Measurements from ENCODE around the gene F5. TPM values are rescaled to one million over a fixed set of nuclear protein-coding genes. Genes with fewer than 3 reads are reported as not detected.

The F5 gene
- polyA plus RNA-seq, 1 experiment, result not detected

- H3K27me3 ChIP-seq (ENCODE audit: control insufficient read depth, insufficient read depth, low read length), result no peaks in the 10 kb centered on the region
- no peak overlapping the region for H3K27ac ChIP-seq (ENCODE audit: low read depth, low read length)
- CTCF ChIA-PET, result interaction anchor here (0.6 kb wide), 1 partner anchor 69 kb away, joined by 7 read pairs; no protein-coding TSS in a partner anchor
- no peaks in the 10 kb centered on the region for H3K9me3 ChIP-seq (ENCODE audit: control insufficient read depth, insufficient read depth, low read length)
- TF ChIP-seq CTCF (IDR thresholded peaks at IDR 0.05; ENCODE audit: low read depth, low read length), result no peak
- H3K4me3 ChIP-seq (ENCODE audit: low read depth, low read length), result no peak overlapping the region
- DNase-seq (ENCODE audit: low read depth, low spot score), result no peak
- POLR2A ChIA-PET, result no interaction called here
These were observed 108.1 kb downstream of the F5 start for GRCh38 chr1:169478094-169478672.

GRCh38 chr1:169475806-169476387 is 110.4 kb downstream of the F5 start:
- POLR2A ChIA-PET, result no interaction called here
- no peak for TF ChIP-seq CTCF (IDR thresholded peaks at IDR 0.05; ENCODE audit: low read depth, low read length)

GRCh38 chr1:169474302-169474995 is 111.8 kb downstream of the F5 start:
- no peak overlapping the region for H3K4me3 ChIP-seq (ENCODE audit: low read depth, low read length)
- H3K27me3 ChIP-seq (ENCODE audit: control insufficient read depth, insufficient read depth, low read length), result no peaks in the 10 kb centered on the region
- ChIA-PET CTCF (no interaction called here), POLR2A (no interaction called here)
- DNase-seq (ENCODE audit: low read depth, low spot score), result no peak
- TF ChIP-seq CTCF (IDR thresholded peaks at IDR 0.05; ENCODE audit: low read depth, low read length), result no peak
- no peaks in the 10 kb centered on the region for H3K9me3 ChIP-seq (ENCODE audit: control insufficient read depth, insufficient read depth, low read length)
- no peak overlapping the region for H3K27ac ChIP-seq (ENCODE audit: low read depth, low read length)

More at GRCh38 chr1:169475806-169476387, 110.4 kb downstream of the F5 start:
- H3K27me3 ChIP-seq (ENCODE audit: control insufficient read depth, insufficient read depth, low read length), result no peaks in the 10 kb centered on the region
- H3K9me3 ChIP-seq (ENCODE audit: control insufficient read depth, insufficient read depth, low read length), result no peaks in the 10 kb centered on the region
- no peak overlapping the region for H3K4me3 ChIP-seq (ENCODE audit: low read depth, low read length)
- DNase-seq (ENCODE audit: low read depth, low spot score), result no peak
- no peak overlapping the region for H3K27ac ChIP-seq (ENCODE audit: low read depth, low read length)
- CTCF ChIA-PET, result interaction anchor here (0.5 to 1.7 kb wide), 2 partner anchors 71 to 262 kb away, joined by 6 to 7 read pairs; no protein-coding TSS in a partner anchor

- H3K27ac ChIP-seq (ENCODE audit: low read depth, low read length), result no peak overlapping the region
- H3K4me3 ChIP-seq (ENCODE audit: low read depth, low read length), result no peak overlapping the region
- CTCF ChIA-PET, result interaction anchor here (0.9 to 1.1 kb wide), 2 partner anchors 73 to 74 kb away, joined by 3 to 4 read pairs; no protein-coding TSS in a partner anchor
- no peaks in the 10 kb centered on the region for H3K27me3 ChIP-seq (ENCODE audit: control insufficient read depth, insufficient read depth, low read length)
- DNase-seq (ENCODE audit: low read depth, low spot score), result no peak
- POLR2A ChIA-PET, result no interaction called here
- H3K9me3 ChIP-seq (ENCODE audit: control insufficient read depth, insufficient read depth, low read length), result no peaks in the 10 kb centered on the region
- TF ChIP-seq CTCF (IDR thresholded peaks at IDR 0.05; ENCODE audit: low read depth, low read length), result no peak
These were observed 112.9 kb downstream of the F5 start for GRCh38 chr1:169473347-169473746.

- ChIA-PET CTCF (interaction anchor here (0.9 to 1.1 kb wide), 2 partner anchors 73 to 74 kb away, joined by 3 to 4 read pairs; no protein-coding TSS in a partner anchor), POLR2A (interaction anchor here (0.9 kb wide), 1 partner anchor 13 kb away, joined by 3 read pairs; no protein-coding TSS in a partner anchor)
- no peak for DNase-seq (ENCODE audit: low read depth, low spot score)
- Histone ChIP-seq H3K9me3 (ENCODE audit: control insufficient read depth, insufficient read depth, low read length) (no peaks in the 10 kb centered on the region), H3K27me3 (ENCODE audit: control insufficient read depth, insufficient read depth, low read length) (no peaks in the 10 kb centered on the region), H3K27ac (ENCODE audit: low read depth, low read length) (no peak overlapping the region), H3K4me3 (ENCODE audit: low read depth, low read length) (no peak overlapping the region)
- TF ChIP-seq CTCF (IDR thresholded peaks at IDR 0.05; ENCODE audit: low read depth, low read length), result no peak
These were observed 113.5 kb downstream of the F5 start for GRCh38 chr1:169472738-169473137.

All from AG04450 (cell line).